GM19023 (cell line): ENCODE results near the gene NEAT1.
"Not testable (repeated sequence)": the region's sequence is repeated elsewhere in the genome, so short reads cannot be mapped to it uniquely, and the experiment has no call there.

Experiments used
- ATAC-seq: cut with Tn5 transposase; IDR thresholded peaks from one replicate; pipeline ENCODE4 v1.9.1; 2021; ENCODE audit warnings: mild to moderate bottlenecking, moderate library complexity; ENCODE audit not compliant: unreplicated experiment

NEAT1 gene

GRCh38 chr11:65404638-65405339 is 17.8 kb upstream of the NEAT1 start:
- no peak for ATAC-seq

DNA sequence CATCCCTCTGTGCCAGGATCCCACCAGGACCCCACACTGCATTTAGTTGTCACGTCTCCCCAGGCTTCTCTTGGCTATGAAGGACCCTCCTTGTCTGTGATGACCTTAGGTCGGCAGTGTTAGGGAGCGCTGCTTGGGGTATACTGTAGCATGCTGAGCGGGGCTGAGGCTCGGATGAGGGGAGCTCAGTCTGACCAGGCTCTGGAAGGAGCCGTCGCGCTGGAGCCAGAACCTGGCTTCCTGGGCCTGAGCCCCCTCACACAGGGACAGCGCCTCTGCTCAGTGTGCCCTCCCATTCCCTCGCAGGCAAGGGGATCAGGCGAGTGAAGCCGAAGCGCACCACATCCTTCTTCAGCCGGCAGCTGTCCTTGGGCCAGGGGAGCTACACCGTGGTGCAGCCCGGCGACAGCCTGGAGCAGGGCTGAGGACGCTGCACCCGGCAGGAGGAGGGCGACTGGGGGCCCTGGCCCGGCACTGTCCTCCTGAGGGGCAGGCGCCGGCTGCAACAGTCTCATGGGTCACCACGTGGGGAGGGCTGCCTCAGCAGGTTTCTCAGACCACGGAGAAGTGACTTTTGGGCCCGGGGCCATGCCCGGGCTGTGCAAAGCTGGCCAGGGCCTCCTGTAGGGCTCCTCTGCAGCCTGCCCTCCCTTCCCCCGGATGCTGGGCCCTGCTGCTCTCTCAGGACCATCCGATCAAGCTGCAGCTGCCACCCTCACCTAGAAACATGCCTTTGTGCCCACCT is 11.5 kb upstream of the NEAT1 start:
- no peak for ATAC-seq

GRCh38 chr11:65411681-65412070 is 10.9 kb upstream of the NEAT1 start:
- ATAC-seq, result no peak

DNA sequence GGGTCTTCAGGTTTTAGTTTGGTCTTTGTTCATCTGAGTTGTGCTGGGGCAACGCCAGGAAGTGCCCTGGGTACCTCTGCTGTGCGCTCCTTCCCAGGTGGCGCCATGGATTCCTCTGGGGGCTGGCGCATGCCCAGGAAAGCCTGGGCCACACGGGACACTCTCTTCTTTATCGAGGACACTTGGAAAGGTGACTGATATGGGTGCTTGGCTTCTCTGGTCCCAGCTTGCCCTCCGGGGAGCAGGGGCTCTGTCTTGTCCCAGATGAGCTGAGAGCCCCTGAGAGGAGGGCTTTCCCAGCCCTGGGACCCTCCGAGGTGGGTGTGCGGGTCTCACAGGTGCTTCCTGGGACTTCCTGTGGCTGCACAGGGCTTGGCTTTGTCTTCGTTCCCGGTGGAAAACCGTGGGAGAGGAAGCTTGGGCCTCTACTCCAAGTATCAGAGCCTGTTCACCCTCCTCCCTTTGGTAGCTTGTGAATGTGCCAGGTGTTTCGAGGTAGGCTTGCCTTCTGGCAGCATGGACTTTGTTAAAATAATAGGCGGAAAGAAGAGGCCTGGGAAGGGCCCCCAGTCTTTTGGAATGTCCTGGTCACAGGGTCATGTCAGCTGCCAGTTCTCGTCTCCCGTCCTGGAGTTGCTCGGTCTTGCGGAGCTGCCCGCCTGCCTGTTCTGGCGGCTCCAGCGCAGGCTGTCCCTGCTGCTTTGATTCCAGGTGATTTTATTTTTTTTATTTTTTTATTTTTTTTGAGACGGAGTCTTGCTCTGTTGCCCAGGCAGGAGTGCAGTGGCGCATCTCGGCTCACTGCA is 10.1 kb upstream of the NEAT1 start:
- ATAC-seq, result no peak

- not testable (repeated sequence) for ATAC-seq
Observed at GRCh38 chr11:65413077-65413664, 9.4 kb upstream of the NEAT1 start.

DNA sequence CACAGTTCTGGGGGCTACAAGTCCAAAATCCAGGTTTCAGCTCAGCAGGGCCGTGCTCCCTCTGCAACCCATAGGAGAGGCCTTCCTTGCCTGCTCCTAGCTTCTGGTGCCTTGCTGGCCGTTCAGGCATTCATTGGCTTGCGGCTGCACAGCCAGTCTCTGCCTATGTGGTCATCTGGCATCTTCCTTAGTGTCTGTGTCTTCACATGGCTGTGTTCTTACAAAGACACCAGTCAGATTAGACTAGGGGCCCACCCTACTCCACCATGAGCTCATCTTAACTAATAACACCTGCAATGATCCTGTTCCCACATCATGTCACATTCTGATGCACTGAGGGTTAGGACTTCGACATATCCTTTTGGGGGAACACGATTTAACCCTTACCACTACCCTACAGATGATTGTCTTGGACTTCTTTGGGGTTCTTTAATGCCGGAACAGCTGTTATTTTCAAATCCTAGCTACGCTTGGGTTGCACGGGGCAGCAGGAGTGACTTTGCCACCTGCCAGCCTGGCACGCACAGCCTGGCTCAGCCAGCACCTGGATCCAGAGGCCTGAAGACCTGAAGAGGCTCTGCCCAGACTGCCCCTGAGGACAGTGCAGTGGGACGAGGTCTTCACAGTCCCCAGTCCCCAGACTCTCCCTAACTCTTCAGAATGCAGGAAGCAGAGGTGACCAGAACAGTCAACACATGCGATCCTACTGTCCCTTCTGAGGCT is 7.7 kb upstream of the NEAT1 start:
- ATAC-seq, result no peak

DNA sequence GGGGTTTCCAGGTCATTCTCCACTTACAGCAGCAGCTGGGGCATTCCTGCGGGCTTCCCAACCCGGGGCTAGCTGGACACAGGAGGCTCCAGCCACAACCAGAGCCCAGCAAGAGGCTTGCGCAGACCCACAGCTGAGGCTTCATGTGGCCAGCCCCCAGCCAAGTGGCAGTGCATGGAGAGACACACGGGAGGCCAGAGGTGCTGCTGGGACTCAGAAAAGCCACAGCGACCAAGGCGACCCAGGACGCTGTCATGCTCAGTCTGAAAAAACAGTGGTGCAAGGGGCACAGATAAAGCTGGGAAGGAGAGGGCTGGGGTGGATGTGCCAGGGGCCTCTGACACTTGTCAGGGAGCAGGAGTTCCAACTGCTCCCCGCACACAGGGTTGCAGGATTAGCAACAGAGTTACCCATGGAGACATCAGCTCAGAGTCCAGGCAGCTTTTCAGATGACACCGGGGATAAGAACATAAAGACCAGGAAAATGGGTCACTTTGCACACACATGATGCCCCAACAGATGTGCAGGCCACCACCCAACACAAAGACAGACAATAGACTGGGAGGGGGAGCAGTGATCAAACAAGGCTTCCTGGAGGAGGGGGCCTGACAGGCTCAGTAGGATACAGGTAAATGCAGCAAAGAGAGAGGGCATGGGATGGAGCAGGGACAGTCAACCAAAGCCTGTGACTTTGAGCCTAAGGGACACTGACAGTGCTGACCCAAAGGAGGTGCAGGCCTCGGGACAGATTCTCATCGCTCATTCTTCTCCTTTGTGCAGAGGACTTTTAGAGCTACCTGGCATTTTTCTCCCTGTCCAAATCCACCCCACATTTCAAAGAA is 6.9 kb upstream of the NEAT1 start:
- no peak for ATAC-seq

GRCh38 chr11:65416341-65416824 is 6.2 kb upstream of the NEAT1 start:
- ATAC-seq, result peak; percentile 30

GRCh38 chr11:65416841-65417701 is 5.5 kb upstream of the NEAT1 start:
- no peak for ATAC-seq

- ATAC-seq, result no peak
Observed at GRCh38 chr11:65417702-65418430, 4.7 kb upstream of the NEAT1 start.

DNA sequence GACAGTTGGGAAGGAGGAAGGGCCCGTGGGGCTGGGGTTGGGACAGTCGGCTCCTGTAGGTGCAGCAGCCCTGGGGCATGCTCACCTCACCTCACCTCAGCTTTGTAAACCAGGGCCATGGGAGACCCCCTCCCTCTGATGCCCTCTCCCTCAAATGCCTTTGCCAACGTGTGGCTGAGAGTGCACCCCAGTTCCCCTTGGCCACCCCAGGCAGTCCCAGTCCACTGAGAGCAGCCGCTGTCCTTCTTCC is 4.2 kb upstream of the NEAT1 start:
- no peak for ATAC-seq

DNA sequence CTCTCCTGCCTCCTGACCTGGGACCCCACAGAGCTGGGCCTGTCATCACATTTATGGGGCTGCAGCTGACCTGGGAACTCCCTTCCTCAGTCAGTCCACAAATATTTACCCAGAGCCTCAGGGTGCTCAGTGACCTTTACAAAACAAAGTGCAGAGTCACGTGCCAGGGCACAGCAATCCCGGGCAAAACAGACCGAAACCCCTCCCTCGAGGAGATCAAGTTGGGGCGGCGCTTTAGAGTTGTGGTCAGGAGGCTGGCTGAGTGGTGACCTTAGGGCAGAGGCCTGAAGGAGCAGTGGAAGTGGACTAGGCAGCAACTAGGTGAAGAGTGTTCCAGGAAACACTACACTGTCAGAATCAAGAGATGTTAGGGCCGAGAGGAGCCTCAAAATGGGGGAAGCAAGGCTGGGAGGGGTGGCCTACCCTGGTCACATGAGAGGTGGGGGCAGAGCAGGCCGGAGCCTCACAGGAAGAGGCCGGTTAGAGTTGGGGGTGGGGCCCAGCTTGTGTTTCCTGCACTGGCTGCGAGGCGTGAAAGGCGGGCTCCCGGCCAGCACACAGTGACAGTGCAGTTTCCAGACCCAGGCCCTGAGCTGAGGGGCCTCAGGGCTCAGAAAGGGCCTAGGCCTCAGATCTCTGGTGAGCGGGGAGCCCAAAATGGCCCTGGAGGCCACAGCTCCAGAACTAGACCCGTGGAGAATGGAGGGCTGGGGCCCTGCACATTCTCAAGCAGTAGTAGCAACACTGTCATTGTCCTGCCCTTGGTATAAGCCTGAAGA is 3.7 kb upstream of the NEAT1 start:
- peak; percentile 39 for ATAC-seq

- ATAC-seq, result no peak
Observed at GRCh38 chr11:65419460-65419771, 3.2 kb upstream of the NEAT1 start.

GRCh38 chr11:65419772-65420481 is 2.7 kb upstream of the NEAT1 start:
- no peak for ATAC-seq

DNA sequence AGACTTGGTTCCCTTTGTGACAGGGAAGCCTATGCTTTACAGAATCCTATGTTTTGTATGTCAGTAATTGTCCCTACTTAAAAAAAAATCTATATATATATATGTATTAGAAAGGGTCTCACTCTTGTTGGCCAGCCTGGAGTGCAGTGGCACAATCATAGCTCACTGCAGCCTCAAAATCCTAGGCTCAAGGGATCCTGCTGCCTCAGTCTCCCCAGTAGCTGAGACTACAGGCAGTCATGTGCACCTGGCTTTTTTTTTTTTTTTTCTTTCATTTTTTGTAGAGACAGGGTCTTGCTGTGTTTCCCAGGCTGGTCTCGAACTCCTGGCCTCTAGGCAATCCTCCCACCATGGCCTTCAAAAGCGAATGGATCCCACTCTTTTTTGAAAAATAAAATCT is 2.1 kb upstream of the NEAT1 start:
- no peak for ATAC-seq

DNA sequence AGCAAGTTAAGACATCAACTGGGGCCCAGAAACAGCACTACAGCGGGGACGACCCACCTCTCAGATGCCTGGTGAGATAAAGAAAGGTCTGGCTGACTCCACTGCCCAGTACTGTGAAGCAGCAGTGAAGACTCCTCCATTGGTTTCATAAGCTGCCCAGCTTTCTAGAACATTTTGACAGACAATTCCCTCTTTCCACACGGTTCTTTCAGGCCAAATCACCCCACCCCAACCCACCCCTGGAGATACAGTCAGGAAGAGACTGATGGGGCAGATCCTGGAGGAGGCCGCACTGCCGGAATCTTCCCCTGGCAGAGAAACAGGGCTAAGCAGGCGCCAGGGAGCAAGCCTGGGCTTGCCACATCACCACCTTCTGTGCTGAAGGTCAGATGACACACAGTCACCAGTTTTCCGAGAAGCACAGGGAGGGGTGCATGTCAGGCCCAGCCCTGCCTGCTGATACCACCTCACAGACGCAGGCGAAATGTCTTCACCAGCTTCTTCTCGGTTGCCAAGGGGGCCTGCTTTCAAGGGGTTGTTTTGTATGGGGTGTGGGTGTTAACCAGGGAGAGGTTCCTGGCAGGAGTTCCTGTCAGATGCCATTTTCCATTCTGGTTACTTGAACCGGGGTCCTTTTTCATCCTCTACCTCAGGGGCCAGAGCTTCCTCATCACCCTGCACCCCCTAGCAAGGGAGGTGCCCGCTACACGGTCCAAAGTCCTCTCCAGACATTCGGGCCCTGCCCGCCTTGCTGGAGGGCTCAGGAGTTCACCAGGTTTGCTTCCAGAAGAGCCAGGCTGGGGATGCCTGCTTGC is 1.4 kb upstream of the NEAT1 start:
- ATAC-seq, result no peak
